Psoas muscle (tissue), 8 donors: ENCODE data around the gene PRKAG2. TPM values are rescaled to one million over a fixed set of nuclear protein-coding genes. Genes with fewer than 3 reads are reported as not detected.

Source experiments
- ATAC-seq, 4 donors: fragments of 200-7000 bp; cut with Tn5 transposase; one replicate each; pipeline ENCODE4 v1.9.1; 2020; ENCODE audit warnings: moderate library complexity in 3 of 4, mild to moderate bottlenecking in 2 of 4
- DNase-seq, 2 donors: peaks; one replicate each; pipeline ENCODE4 v3.0.0-alpha.2; 2020
- H3K27ac ChIP-seq: fragments of 200-600 bp; one replicate; pipeline ENCODE4 v1.8.0; 2022
- H3K27me3 ChIP-seq, 3 donors: fragments of 200-600 bp in 1 of 3; one replicate each; pipeline versions ENCODE4 v1.6.1 to v1.8.0; 2013 to 2022; ENCODE audit warnings: low read length in 2 of 3, mild to moderate bottlenecking in 2 of 3, moderate library complexity in 1 of 3; ENCODE audit not compliant: insufficient read depth in 3 of 3
- H3K36me3 ChIP-seq, 2 donors: fragments of 200-600 bp in 1 of 2; one replicate each; pipeline versions ENCODE4 v1.6.1 to v1.8.0; 2013 to 2022; ENCODE audit warnings: low read depth in 1 of 2, mild to moderate bottlenecking in 1 of 2, moderate library complexity in 1 of 2; ENCODE audit not compliant: insufficient read depth in 1 of 2
- H3K4me1 ChIP-seq: fragments of 200-600 bp; one replicate; pipeline ENCODE4 v1.8.0; 2022
- H3K4me3 ChIP-seq: fragments of 200-600 bp; one replicate; pipeline ENCODE4 v1.8.0; 2022; ENCODE audit warnings: mild to moderate bottlenecking
- H3K9me3 ChIP-seq: fragments of 200-600 bp; one replicate; pipeline ENCODE4 v1.8.0; 2022
- WGBS, 3 donors: extraction: QIAGEN DNeasy Blood & Tissue Kit; methylation state at CpG; one replicate each; pipeline versions ENCODE4 v1.1.6 to v1.1.7; 2013; 5-methylcytosine and 5-hydroxymethylcytosine counted together
- intact Hi-C, 2 donors: fragments of 100-400 bp; cut with DNase I; formaldehyde crosslinking; loops; one replicate each; pipeline versions ENCODE4 v1.11.0 to v1.14.2; 2022
- polyA plus RNA-seq, 3 donors: library from polyadenylated mRNA; stranded (reverse); fragments of 200-250 nt; gene quantifications; one replicate each; pipeline ENCODE4 v1.2.3, GENCODE V29; 2013
- total RNA-seq, 4 donors: library from RNA; stranded (reverse); fragmentation: NEBNext Ultra II Directional in 2 of 4; extraction: Animal tissue kit (Norgen Biotek cat#: 25700) in 2 of 4; gene quantifications; one replicate each; pipeline versions ENCODE4 v1.2.1 to v1.2.4, GENCODE V29; 2021 to 2023
- TF ChIP-seq, protein P1 (sequence below): fragments of 200-600 bp; IDR thresholded peaks from one replicate; pipeline ENCODE4 v1.8.0; 2022; ENCODE audit warnings: antibody characterized with exemption
- donor health status: healthy with polysubstance abuse.
- donor health status: DM: no; HTN: no; CAD: no; lungs with moderate emphysema.
- donor health status: Bipolar disorder and iron deficiency.
- donor health status: healthy.
- donor health status: DM: yes; HTN: yes; CAD: no.
- donor health status: DM: no; HTN: no; CAD: no.
- donor health status: DM: no; HTN: no; CAD: no.
- donor health status: DM: yes; HTN: yes; CAD: no.

The PRKAG2 gene
- total and polyA plus RNA-seq, 7 donors = 9.3 to 143 (median 19.8) TPM

- no peaks in the 10 kb centered on the region for H3K4me1 ChIP-seq
- intact Hi-C loops = no loop called here
- DNase-seq (peak in 1 of 2 donors; percentile 46), ATAC-seq (no peak)
- TF ChIP-seq, protein P1, sequence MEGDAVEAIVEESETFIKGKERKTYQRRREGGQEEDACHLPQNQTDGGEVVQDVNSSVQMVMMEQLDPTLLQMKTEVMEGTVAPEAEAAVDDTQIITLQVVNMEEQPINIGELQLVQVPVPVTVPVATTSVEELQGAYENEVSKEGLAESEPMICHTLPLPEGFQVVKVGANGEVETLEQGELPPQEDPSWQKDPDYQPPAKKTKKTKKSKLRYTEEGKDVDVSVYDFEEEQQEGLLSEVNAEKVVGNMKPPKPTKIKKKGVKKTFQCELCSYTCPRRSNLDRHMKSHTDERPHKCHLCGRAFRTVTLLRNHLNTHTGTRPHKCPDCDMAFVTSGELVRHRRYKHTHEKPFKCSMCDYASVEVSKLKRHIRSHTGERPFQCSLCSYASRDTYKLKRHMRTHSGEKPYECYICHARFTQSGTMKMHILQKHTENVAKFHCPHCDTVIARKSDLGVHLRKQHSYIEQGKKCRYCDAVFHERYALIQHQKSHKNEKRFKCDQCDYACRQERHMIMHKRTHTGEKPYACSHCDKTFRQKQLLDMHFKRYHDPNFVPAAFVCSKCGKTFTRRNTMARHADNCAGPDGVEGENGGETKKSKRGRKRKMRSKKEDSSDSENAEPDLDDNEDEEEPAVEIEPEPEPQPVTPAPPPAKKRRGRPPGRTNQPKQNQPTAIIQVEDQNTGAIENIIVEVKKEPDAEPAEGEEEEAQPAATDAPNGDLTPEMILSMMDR = no peak
- no peaks in the 10 kb centered on the region for H3K36me3 ChIP-seq
- no peak overlapping the region for H3K4me3 ChIP-seq
- H3K27ac ChIP-seq = no peak overlapping the region
- no peaks in the 10 kb centered on the region for H3K27me3 ChIP-seq
- H3K9me3 ChIP-seq = no peaks in the 10 kb centered on the region
- 90 to 94% (median 93%) methylated on average over 19 of the region's 19 CpGs for WGBS, 3 donors
Measured at GRCh38 chr7:151850491-151851124, 26.3 kb downstream of the PRKAG2 start.

- Histone ChIP-seq H3K4me3 (no peak overlapping the region), H3K27me3 (no peaks in the 10 kb centered on the region), H3K27ac (no peak overlapping the region), H3K36me3 (no peaks in the 10 kb centered on the region), H3K9me3 (no peaks in the 10 kb centered on the region), H3K4me1 (no peaks in the 10 kb centered on the region)
- TF ChIP-seq, protein P1 = no peak
- no peak for DNase-seq
- WGBS, 3 donors = 94 to 96% (median 96%) methylated on average over 13 of the region's 13 CpGs
- intact Hi-C loops = no loop called here
- no peak for ATAC-seq
Measured at GRCh38 chr7:151849879-151850260, 27.0 kb downstream of the PRKAG2 start.

DNA sequence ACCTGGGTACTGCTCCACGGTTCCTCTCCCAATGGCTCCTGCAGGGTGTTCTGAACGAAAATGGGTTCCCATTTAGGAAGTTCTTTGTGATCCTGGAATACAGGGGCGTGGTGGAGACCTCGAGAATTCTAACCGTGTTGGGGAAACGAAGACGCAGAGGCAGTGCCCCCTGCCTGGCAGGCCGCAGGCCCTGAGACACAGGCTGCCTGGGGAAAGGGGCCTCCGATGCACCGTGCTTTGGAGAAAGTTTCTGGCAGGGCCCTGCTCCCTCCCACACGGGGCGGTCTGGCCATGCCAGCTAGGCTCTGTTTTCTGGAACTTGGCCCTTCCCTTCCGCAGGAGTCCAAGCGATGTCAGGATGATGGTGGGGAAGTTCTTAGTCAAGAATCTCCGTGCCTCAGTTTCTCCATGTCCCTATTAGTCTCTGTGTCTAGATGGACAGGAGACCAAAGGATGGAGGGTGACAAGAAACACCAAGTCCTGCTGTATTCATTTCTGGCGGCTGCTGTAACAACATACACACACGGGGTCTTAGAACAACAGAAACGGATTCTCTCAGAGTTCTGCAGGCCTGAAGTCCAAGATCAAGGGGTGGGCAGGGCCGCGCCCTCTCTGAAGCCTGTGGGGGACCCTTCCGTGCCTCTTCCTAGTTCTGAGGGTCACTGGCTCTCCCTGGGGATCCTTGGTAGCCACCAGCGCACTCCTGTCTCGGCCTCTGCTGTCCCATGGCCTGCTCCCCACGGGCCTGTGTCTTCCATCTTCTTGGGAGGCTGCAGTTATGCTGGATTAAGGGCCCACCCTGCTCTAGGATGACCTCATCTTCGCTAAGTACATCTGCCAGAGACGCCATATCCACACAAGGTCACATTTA lies 27.7 kb downstream of the PRKAG2 start:
- no peaks in the 10 kb centered on the region for H3K36me3 ChIP-seq
- no peaks in the 10 kb centered on the region for H3K4me1 ChIP-seq
- ATAC-seq (no peak), DNase-seq (peak in 1 of 2 donors; percentile 41)
- H3K27me3 ChIP-seq = no peaks in the 10 kb centered on the region
- H3K4me3 ChIP-seq = no peak overlapping the region
- no peak overlapping the region for H3K27ac ChIP-seq
- no peaks in the 10 kb centered on the region for H3K9me3 ChIP-seq
- 86 to 89% (median 89%) methylated on average over 26 of the region's 26 CpGs for WGBS, 3 donors
- intact Hi-C loops = no loop called here
- TF ChIP-seq, protein P1 = no peak

DNA sequence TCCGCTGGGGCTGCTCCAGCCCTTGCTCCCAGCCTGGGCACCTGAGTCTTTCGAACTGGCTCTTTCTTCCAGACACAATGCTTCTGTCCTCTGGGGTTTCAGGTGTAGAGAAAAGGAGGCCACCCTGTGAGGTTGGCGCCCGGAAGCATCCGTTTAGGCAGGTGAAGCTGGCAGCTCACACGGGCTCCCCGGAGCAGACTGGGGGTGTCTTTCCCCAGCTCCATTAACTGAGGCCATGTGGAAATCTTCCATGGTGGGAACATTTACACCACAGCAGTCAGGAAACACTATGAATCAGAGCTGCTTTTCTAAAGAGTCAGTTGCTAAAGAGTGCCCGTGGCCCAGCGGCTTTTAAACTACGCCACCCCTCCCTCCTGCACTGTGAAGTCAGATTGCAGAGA lies 29.2 kb downstream of the PRKAG2 start:
- TF ChIP-seq, protein P1 = no peak
- Histone ChIP-seq H3K27ac (no peak overlapping the region), H3K4me3 (no peak overlapping the region), H3K9me3 (no peaks in the 10 kb centered on the region), H3K27me3 (no peaks in the 10 kb centered on the region), H3K4me1 (no peaks in the 10 kb centered on the region), H3K36me3 (no peaks in the 10 kb centered on the region)
- 93 to 99% (median 97%) methylated on average over 10 of the region's 10 CpGs for WGBS, 3 donors
- DNase-seq (peak in 1 of 2 donors; percentile 29), ATAC-seq (no peak)
- intact Hi-C loops = no loop called here
